SK-N-SH (cell line): ENCODE results near the gene SFT2D1.

ENCODE experiments used
- TF ChIP-seq, protein P1 (sequence below): IDR thresholded peaks from 2 replicates; pipeline ENCODE4 v1.6.1; 2012; ENCODE audit warnings: mild to moderate bottlenecking, low read depth, low read length, moderate library complexity
- TF ChIP-seq, protein P2 (sequence below): fragments of 150-350 bp; IDR thresholded peaks from 2 replicates; pipeline ENCODE4 v1.6.1; 2017; ENCODE audit warnings: antibody characterized with exemption, low read length, low read depth, borderline replicate concordance

DNA sequence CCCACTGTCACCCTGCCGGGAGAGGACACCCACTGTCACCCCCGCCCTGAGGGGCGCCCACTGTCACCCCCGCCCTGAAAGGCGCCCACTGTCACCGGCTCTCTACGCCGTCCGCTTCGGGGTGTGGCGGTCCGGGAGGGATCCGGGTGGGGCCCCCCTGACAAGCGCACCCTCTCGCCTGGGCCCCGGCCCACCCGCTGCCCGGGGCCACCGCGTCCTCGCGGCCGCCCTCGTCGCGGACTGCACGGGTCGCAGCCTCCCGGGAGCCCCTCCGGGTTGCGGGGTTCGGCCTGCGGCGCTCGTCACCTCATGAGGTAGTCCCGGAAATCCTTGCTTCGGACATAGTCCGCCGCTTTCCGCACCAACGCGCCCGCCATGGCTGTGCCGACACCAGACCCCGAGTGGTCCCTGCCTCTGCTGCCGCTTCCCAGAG lies 40.2 kb upstream of the SFT2D1 start:
- TF ChIP-seq, protein P1, sequence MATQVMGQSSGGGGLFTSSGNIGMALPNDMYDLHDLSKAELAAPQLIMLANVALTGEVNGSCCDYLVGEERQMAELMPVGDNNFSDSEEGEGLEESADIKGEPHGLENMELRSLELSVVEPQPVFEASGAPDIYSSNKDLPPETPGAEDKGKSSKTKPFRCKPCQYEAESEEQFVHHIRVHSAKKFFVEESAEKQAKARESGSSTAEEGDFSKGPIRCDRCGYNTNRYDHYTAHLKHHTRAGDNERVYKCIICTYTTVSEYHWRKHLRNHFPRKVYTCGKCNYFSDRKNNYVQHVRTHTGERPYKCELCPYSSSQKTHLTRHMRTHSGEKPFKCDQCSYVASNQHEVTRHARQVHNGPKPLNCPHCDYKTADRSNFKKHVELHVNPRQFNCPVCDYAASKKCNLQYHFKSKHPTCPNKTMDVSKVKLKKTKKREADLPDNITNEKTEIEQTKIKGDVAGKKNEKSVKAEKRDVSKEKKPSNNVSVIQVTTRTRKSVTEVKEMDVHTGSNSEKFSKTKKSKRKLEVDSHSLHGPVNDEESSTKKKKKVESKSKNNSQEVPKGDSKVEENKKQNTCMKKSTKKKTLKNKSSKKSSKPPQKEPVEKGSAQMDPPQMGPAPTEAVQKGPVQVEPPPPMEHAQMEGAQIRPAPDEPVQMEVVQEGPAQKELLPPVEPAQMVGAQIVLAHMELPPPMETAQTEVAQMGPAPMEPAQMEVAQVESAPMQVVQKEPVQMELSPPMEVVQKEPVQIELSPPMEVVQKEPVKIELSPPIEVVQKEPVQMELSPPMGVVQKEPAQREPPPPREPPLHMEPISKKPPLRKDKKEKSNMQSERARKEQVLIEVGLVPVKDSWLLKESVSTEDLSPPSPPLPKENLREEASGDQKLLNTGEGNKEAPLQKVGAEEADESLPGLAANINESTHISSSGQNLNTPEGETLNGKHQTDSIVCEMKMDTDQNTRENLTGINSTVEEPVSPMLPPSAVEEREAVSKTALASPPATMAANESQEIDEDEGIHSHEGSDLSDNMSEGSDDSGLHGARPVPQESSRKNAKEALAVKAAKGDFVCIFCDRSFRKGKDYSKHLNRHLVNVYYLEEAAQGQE, result no peak
- TF ChIP-seq, protein P2, sequence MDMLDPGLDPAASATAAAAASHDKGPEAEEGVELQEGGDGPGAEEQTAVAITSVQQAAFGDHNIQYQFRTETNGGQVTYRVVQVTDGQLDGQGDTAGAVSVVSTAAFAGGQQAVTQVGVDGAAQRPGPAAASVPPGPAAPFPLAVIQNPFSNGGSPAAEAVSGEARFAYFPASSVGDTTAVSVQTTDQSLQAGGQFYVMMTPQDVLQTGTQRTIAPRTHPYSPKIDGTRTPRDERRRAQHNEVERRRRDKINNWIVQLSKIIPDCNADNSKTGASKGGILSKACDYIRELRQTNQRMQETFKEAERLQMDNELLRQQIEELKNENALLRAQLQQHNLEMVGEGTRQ, result no peak
